Bronchial epithelial cell (primary cell): ENCODE results near the gene SF3B3. TPM values are rescaled to one million over a fixed set of nuclear protein-coding genes. Genes with fewer than 3 reads are reported as not detected.

Experiments used
- DNase-seq: peaks from one replicate; pipeline ENCODE4 v3.0.0-alpha.2; 2010; ENCODE audit warnings: low read depth
- FAIRE-seq: peaks from 2 replicates; lab custom pipeline; 2011; peaks lifted over from hg19 to GRCh38; lab: Jason Lieb, UNC
- H3K27me3 ChIP-seq: 2 replicates; pipeline ENCODE4 v1.5.1; 2011; ENCODE audit warnings: low read length; ENCODE audit not compliant: control insufficient read depth, insufficient read depth
- H3K36me3 ChIP-seq: 2 replicates; pipeline ENCODE4 v1.5.1; 2011; ENCODE audit warnings: low read length; ENCODE audit not compliant: control insufficient read depth, insufficient read depth
- H3K4me3 ChIP-seq: 2 replicates; pipeline ENCODE4 v1.5.1; 2011; ENCODE audit warnings: mild to moderate bottlenecking, low read depth, low read length, control low read depth
- CTCF ChIP-seq: IDR thresholded peaks from 2 replicates; pipeline ENCODE4 v1.5.1; 2011; ENCODE audit warnings: mild to moderate bottlenecking, moderate library complexity, low read length, control low read depth, inconsistent platforms; ENCODE audit not compliant: insufficient read depth, severe bottlenecking
- total RNA-seq: library from RNA; depleted of rRNA; stranded (reverse); fragments of >200 nt; gene quantifications from 2 replicates; pipeline ENCODE4 v1.2.1, GENCODE V29; 2014

SF3B3 gene
- total RNA-seq, 1 donor from 2014 or later, result 80.6 TPM

- Histone ChIP-seq H3K36me3 (no peaks in the 10 kb centered on the region), H3K4me3 (no peak overlapping the region), H3K27me3 (no peaks in the 10 kb centered on the region)
- FAIRE-seq (no peak), DNase-seq (no peak)
- TF ChIP-seq CTCF, result no peak
Measured at GRCh38 chr16:70597135-70597835, 73.7 kb downstream of the SF3B3 start.

GRCh38 chr16:70598937-70599503 lies 75.4 kb downstream of the SF3B3 start:
- FAIRE-seq (no peak), DNase-seq (no peak)
- Histone ChIP-seq H3K36me3 (no peaks in the 10 kb centered on the region), H3K4me3 (no peak overlapping the region), H3K27me3 (no peaks in the 10 kb centered on the region)
- no peak for TF ChIP-seq CTCF

GRCh38 chr16:70600730-70601129 lies 77.1 kb downstream of the SF3B3 start:
- no peak for DNase-seq
- Histone ChIP-seq H3K36me3 (no peaks in the 10 kb centered on the region), H3K4me3 (no peak overlapping the region), H3K27me3 (no peaks in the 10 kb centered on the region)
- TF ChIP-seq CTCF, result no peak
- no peak for FAIRE-seq

GRCh38 chr16:70601576-70602575 lies 78.3 kb downstream of the SF3B3 start:
- no peak for TF ChIP-seq CTCF

GRCh38 chr16:70602831-70603230 lies 79.2 kb downstream of the SF3B3 start:
- Histone ChIP-seq H3K36me3 (no peaks in the 10 kb centered on the region), H3K27me3 (no peaks in the 10 kb centered on the region), H3K4me3 (no peak overlapping the region)
- DNase-seq (no peak), FAIRE-seq (no peak)
- no peak for TF ChIP-seq CTCF

More at GRCh38 chr16:70601576-70602575, 78.3 kb downstream of the SF3B3 start:
- Histone ChIP-seq H3K4me3 (no peak overlapping the region), H3K36me3 (no peaks in the 10 kb centered on the region), H3K27me3 (no peaks in the 10 kb centered on the region)
- no peak for FAIRE-seq
- no peak for DNase-seq
